ENCODE results near the gene VGF. TPM values are rescaled to one million over a fixed set of nuclear protein-coding genes. Genes with fewer than 3 reads are reported as not detected.

VGF gene
- under 1 TPM in 2 of 4 donors, not detected in 2; 0.32 to 0.49 TPM for polyA plus RNA-seq
- long read RNA-seq, donor 1: 0 reads
- long read RNA-seq, donor 2: 0 reads
- long read RNA-seq, donor 3: 0 reads
- long read RNA-seq, donor 4: 0 reads
- long read RNA-seq, donor 5: 0 reads
- long read RNA-seq, donor 6: 0 reads
- long read RNA-seq, donor 7: 0 reads
- long read RNA-seq, donor 8: 0 reads
- long read RNA-seq, donor 9: 0 reads
- long read RNA-seq, donor 10: 0 reads

- Histone ChIP-seq H3K4me1 (ENCODE audit: control insufficient read depth in 3 of 3, insufficient read depth in 2 of 3, low read depth in 1 of 3, low read length in 2 of 3) (peaks cover 8 to 36% (median 18%) of the 10 kb centered on the region in 3 donors), H3K36me3 (ENCODE audit: control insufficient read depth in 3 of 3, insufficient read depth in 2 of 3, low read depth in 1 of 3, low read length in 3 of 3) (peaks cover 0 to 18% (median 2%) of the 10 kb centered on the region in 3 donors), H3K4me3 (ENCODE audit: low read depth in 1 of 3, low read length in 3 of 3) (peak within 1 kb of the TSS in 1 of 3 donors; percentile 22), H3K27ac (ENCODE audit: low read depth in 1 of 3, low read length in 2 of 3) (no peak within 1 kb of the TSS), H3K9me3 (ENCODE audit: control insufficient read depth in 2 of 2, insufficient read depth in 1 of 2, low read depth in 1 of 2, low read length in 1 of 2) (no peaks in the 10 kb centered on the region), H3K27me3 (ENCODE audit: control insufficient read depth in 3 of 3, insufficient read depth in 3 of 3, low read length in 3 of 3) (peaks cover 2 to 76% (median 40%) of the 10 kb centered on the region in 3 donors)
- no peak for FAIRE-seq
- DNase-seq: peak; percentile 91 to 97
- 2 to 4% (median 3%) methylated on average over 69 to 74 of the region's 74 CpGs for WGBS, 3 donors
These were observed at the start of gene VGF for GRCh38 chr7:101165075-101165957. Gene VGF (minus strand): TSS chr7:101165569. CDS start chr7:101164843, 726 bp downstream.

- 93 to 99% (median 95%) methylated on average over 6 to 8 of the region's 8 CpGs for WGBS, 3 donors
- H3K36me3 ChIP-seq (ENCODE audit: control insufficient read depth in 3 of 3, insufficient read depth in 2 of 3, low read depth in 1 of 3, low read length in 3 of 3): peaks cover 20 to 88% (median 24%) of the 10 kb centered on the region in 3 donors
These were observed 46.6 kb upstream of the VGF start for GRCh38 chr7:101212014-101212413.

GRCh38 chr7:101211501-101211900, 46.1 kb upstream of the VGF start:
- FAIRE-seq: no peak
- DNase-seq: no peak
- Histone ChIP-seq H3K4me3 (ENCODE audit: low read depth in 1 of 3, low read length in 3 of 3) (no peak overlapping the region), H3K36me3 (ENCODE audit: control insufficient read depth in 3 of 3, insufficient read depth in 2 of 3, low read depth in 1 of 3, low read length in 3 of 3) (peaks cover 20 to 92% (median 24%) of the 10 kb centered on the region in 3 donors), H3K27ac (ENCODE audit: low read depth in 1 of 3, low read length in 2 of 3) (no peak overlapping the region), H3K27me3 (ENCODE audit: control insufficient read depth in 3 of 3, insufficient read depth in 3 of 3, low read length in 3 of 3) (no peaks in the 10 kb centered on the region), H3K9me3 (ENCODE audit: control insufficient read depth in 2 of 2, insufficient read depth in 1 of 2, low read depth in 1 of 2, low read length in 1 of 2) (no peaks in the 10 kb centered on the region), H3K4me1 (ENCODE audit: control insufficient read depth in 3 of 3, insufficient read depth in 2 of 3, low read depth in 1 of 3, low read length in 2 of 3) (peaks cover 0 to 6% (median 2%) of the 10 kb centered on the region in 3 donors)
- 96 to 97% (median 96%) methylated on average over 19 to 24 of the region's 24 CpGs for WGBS, 3 donors

More at GRCh38 chr7:101212014-101212413, 46.6 kb upstream of the VGF start:
- no peak overlapping the region for H3K27ac ChIP-seq (ENCODE audit: low read depth in 1 of 3, low read length in 2 of 3)
- no peak overlapping the region for H3K4me3 ChIP-seq (ENCODE audit: low read depth in 1 of 3, low read length in 3 of 3)
- H3K27me3 ChIP-seq (ENCODE audit: control insufficient read depth in 3 of 3, insufficient read depth in 3 of 3, low read length in 3 of 3): no peaks in the 10 kb centered on the region
- no peaks in the 10 kb centered on the region for H3K9me3 ChIP-seq (ENCODE audit: control insufficient read depth in 2 of 2, insufficient read depth in 1 of 2, low read depth in 1 of 2, low read length in 1 of 2)
- DNase-seq (no peak), FAIRE-seq (no peak)
- peaks cover 0 to 11% (median 2%) of the 10 kb centered on the region in 3 donors for H3K4me1 ChIP-seq (ENCODE audit: control insufficient read depth in 3 of 3, insufficient read depth in 2 of 3, low read depth in 1 of 3, low read length in 2 of 3)

GRCh38 chr7:101210143-101210542, 44.8 kb upstream of the VGF start:
- Histone ChIP-seq H3K36me3 (ENCODE audit: control insufficient read depth in 3 of 3, insufficient read depth in 2 of 3, low read depth in 1 of 3, low read length in 3 of 3) (peaks cover 20 to 93% (median 22%) of the 10 kb centered on the region in 3 donors), H3K4me3 (ENCODE audit: low read depth in 1 of 3, low read length in 3 of 3) (no peak overlapping the region), H3K27ac (ENCODE audit: low read depth in 1 of 3, low read length in 2 of 3) (no peak overlapping the region), H3K27me3 (ENCODE audit: control insufficient read depth in 3 of 3, insufficient read depth in 3 of 3, low read length in 3 of 3) (no peaks in the 10 kb centered on the region), H3K9me3 (ENCODE audit: control insufficient read depth in 2 of 2, insufficient read depth in 1 of 2, low read depth in 1 of 2, low read length in 1 of 2) (no peaks in the 10 kb centered on the region), H3K4me1 (ENCODE audit: control insufficient read depth in 3 of 3, insufficient read depth in 2 of 3, low read depth in 1 of 3, low read length in 2 of 3) (no peaks in the 10 kb centered on the region)
- FAIRE-seq (no peak), DNase-seq (no peak)
- whole genome bisulfite sequencing, 3 donors: 94% methylated on average over 17 to 19 of the region's 19 CpGs

- H3K27me3 ChIP-seq (ENCODE audit: control insufficient read depth in 3 of 3, insufficient read depth in 3 of 3, low read length in 3 of 3): no peaks in the 10 kb centered on the region
- FAIRE-seq (no peak), DNase-seq (no peak)
- peaks cover 20 to 83% (median 22%) of the 10 kb centered on the region in 3 donors for H3K36me3 ChIP-seq (ENCODE audit: control insufficient read depth in 3 of 3, insufficient read depth in 2 of 3, low read depth in 1 of 3, low read length in 3 of 3)
- H3K4me1 ChIP-seq (ENCODE audit: control insufficient read depth in 3 of 3, insufficient read depth in 2 of 3, low read depth in 1 of 3, low read length in 2 of 3): no peaks in the 10 kb centered on the region
- H3K27ac ChIP-seq (ENCODE audit: low read depth in 1 of 3, low read length in 2 of 3): no peak overlapping the region
- no peaks in the 10 kb centered on the region for H3K9me3 ChIP-seq (ENCODE audit: control insufficient read depth in 2 of 2, insufficient read depth in 1 of 2, low read depth in 1 of 2, low read length in 1 of 2)
- WGBS, 3 donors: 89 to 94% (median 94%) methylated on average over 14 of the region's 14 CpGs
- H3K4me3 ChIP-seq (ENCODE audit: low read depth in 1 of 3, low read length in 3 of 3): no peak overlapping the region
These were observed 43.4 kb upstream of the VGF start for GRCh38 chr7:101208794-101209193.

GRCh38 chr7:101207459-101207858, 42.1 kb upstream of the VGF start:
- WGBS, 3 donors: 93 to 96% (median 94%) methylated on average over 14 to 17 of the region's 17 CpGs

GRCh38 chr7:101206665-101207042, 41.3 kb upstream of the VGF start:
- FAIRE-seq (no peak), DNase-seq (no peak)
- Histone ChIP-seq H3K27ac (ENCODE audit: low read depth in 1 of 3, low read length in 2 of 3) (no peak overlapping the region), H3K4me3 (ENCODE audit: low read depth in 1 of 3, low read length in 3 of 3) (no peak overlapping the region), H3K9me3 (ENCODE audit: control insufficient read depth in 2 of 2, insufficient read depth in 1 of 2, low read depth in 1 of 2, low read length in 1 of 2) (no peaks in the 10 kb centered on the region), H3K36me3 (ENCODE audit: control insufficient read depth in 3 of 3, insufficient read depth in 2 of 3, low read depth in 1 of 3, low read length in 3 of 3) (peaks cover 13 to 63% (median 13%) of the 10 kb centered on the region in 3 donors), H3K27me3 (ENCODE audit: control insufficient read depth in 3 of 3, insufficient read depth in 3 of 3, low read length in 3 of 3) (peaks cover 0 to 5% (median 5%) of the 10 kb centered on the region in 3 donors), H3K4me1 (ENCODE audit: control insufficient read depth in 3 of 3, insufficient read depth in 2 of 3, low read depth in 1 of 3, low read length in 2 of 3) (peaks cover 0 to 5% (median 0%) of the 10 kb centered on the region in 3 donors)
- WGBS, 3 donors: 83 to 90% (median 88%) methylated on average over 19 of the region's 19 CpGs

More at GRCh38 chr7:101207459-101207858, 42.1 kb upstream of the VGF start:
- no peak for FAIRE-seq
- Histone ChIP-seq H3K4me1 (ENCODE audit: control insufficient read depth in 3 of 3, insufficient read depth in 2 of 3, low read depth in 1 of 3, low read length in 2 of 3) (no peaks in the 10 kb centered on the region), H3K27ac (ENCODE audit: low read depth in 1 of 3, low read length in 2 of 3) (no peak overlapping the region), H3K36me3 (ENCODE audit: control insufficient read depth in 3 of 3, insufficient read depth in 2 of 3, low read depth in 1 of 3, low read length in 3 of 3) (peaks cover 18 to 71% (median 20%) of the 10 kb centered on the region in 3 donors), H3K9me3 (ENCODE audit: control insufficient read depth in 2 of 2, insufficient read depth in 1 of 2, low read depth in 1 of 2, low read length in 1 of 2) (no peaks in the 10 kb centered on the region), H3K4me3 (ENCODE audit: low read depth in 1 of 3, low read length in 3 of 3) (no peak overlapping the region), H3K27me3 (ENCODE audit: control insufficient read depth in 3 of 3, insufficient read depth in 3 of 3, low read length in 3 of 3) (peaks cover 0 to 2% (median under 1%) of the 10 kb centered on the region in 3 donors)
- no peak for DNase-seq

- no peaks in the 10 kb centered on the region for H3K9me3 ChIP-seq (ENCODE audit: control insufficient read depth in 2 of 2, insufficient read depth in 1 of 2, low read depth in 1 of 2, low read length in 1 of 2)
- FAIRE-seq (no peak), DNase-seq (no peak)
- WGBS, 3 donors: 85 to 87% (median 86%) methylated on average over 31 to 32 of the region's 32 CpGs
- no peak overlapping the region for H3K4me3 ChIP-seq (ENCODE audit: low read depth in 1 of 3, low read length in 3 of 3)
- peaks cover 0 to 7% (median 5%) of the 10 kb centered on the region in 3 donors for H3K27me3 ChIP-seq (ENCODE audit: control insufficient read depth in 3 of 3, insufficient read depth in 3 of 3, low read length in 3 of 3)
- H3K36me3 ChIP-seq (ENCODE audit: control insufficient read depth in 3 of 3, insufficient read depth in 2 of 3, low read depth in 1 of 3, low read length in 3 of 3): peaks cover 10 to 58% (median 12%) of the 10 kb centered on the region in 3 donors
- H3K4me1 ChIP-seq (ENCODE audit: control insufficient read depth in 3 of 3, insufficient read depth in 2 of 3, low read depth in 1 of 3, low read length in 2 of 3): peaks cover 0 to 9% (median 0%) of the 10 kb centered on the region in 3 donors
- H3K27ac ChIP-seq (ENCODE audit: low read depth in 1 of 3, low read length in 2 of 3): no peak overlapping the region
These were observed 40.7 kb upstream of the VGF start for GRCh38 chr7:101205901-101206664.
